ENCODE data around the gene TSN. TPM values are rescaled to one million over a fixed set of nuclear protein-coding genes. Genes with fewer than 3 reads are reported as not detected.
"Not testable (repeated sequence)": the region's sequence is repeated elsewhere in the genome, so short reads cannot be mapped to it uniquely, and the experiment has no call there.

TSN gene
- total RNA-seq, 1 experiment from 2014 or later = 102 TPM

- H3K9ac ChIP-seq (ENCODE audit: extremely low read depth, insufficient read length, low read length) = no peak overlapping the region
- no peaks in the 10 kb centered on the region for H3K9me3 ChIP-seq (ENCODE audit: control insufficient read depth, low read depth, low read length)
- H4K91ac ChIP-seq (ENCODE audit: insufficient read length, low read depth, low read length) = no peak overlapping the region
- H3K4me1 ChIP-seq (ENCODE audit: insufficient read depth, low read length) = no peaks in the 10 kb centered on the region
- H4K5ac ChIP-seq (ENCODE audit: insufficient read length, low read depth, low read length) = no peak overlapping the region
- H3K4ac ChIP-seq (ENCODE audit: low read depth, low read length) = no peak overlapping the region
- no peak overlapping the region for H3K23ac ChIP-seq (ENCODE audit: insufficient read length, low read depth, low read length)
- no peaks in the 10 kb centered on the region for H3K27me3 ChIP-seq (ENCODE audit: insufficient read depth, low read length)
- H3K18ac ChIP-seq (ENCODE audit: insufficient read length, low read depth, low read length) = no peak overlapping the region
- H4K20me1 ChIP-seq (ENCODE audit: control insufficient read depth, insufficient read depth, insufficient read length) = no peaks in the 10 kb centered on the region
- H3K36me3 Mint-ChIP-seq (ENCODE audit: insufficient read depth in 1 of 3, low read depth in 3 of 3) = peaks cover 0 to 21% (median 9%) of the 10 kb centered on the region in 3 experiments; a peak in 5 of 7 replicates
- H3K56ac ChIP-seq (ENCODE audit: insufficient read length, low read depth, low read length) = no peak overlapping the region
- no peak overlapping the region for H2BK15ac ChIP-seq (ENCODE audit: low read depth, low read length)
- no CpG with 5 or more reads among the region's 7 CpGs for WGBS (ENCODE audit: extremely low coverage, insufficient read length, low lambda C conversion rate)
- peak overlapping the region in 1 of 3 experiments; percentile 85; a peak in 1 of 7 replicates for H3K27ac Mint-ChIP-seq
- H2BK120ac ChIP-seq (ENCODE audit: low read depth, low read length, poor library complexity, severe bottlenecking) = no peak overlapping the region
- H3K9me3 Mint-ChIP-seq = peaks cover 8 to 23% of the 10 kb centered on the region in 2 experiments
- H3K79me1 ChIP-seq (ENCODE audit: insufficient read depth, low read depth, low read length, poor library complexity, severe bottlenecking) = no peaks in the 10 kb centered on the region
- H3K23me2 ChIP-seq (ENCODE audit: insufficient read length, low read depth, low read length, poor library complexity, severe bottlenecking) = no peaks in the 10 kb centered on the region
- H3K4me3 Mint-ChIP-seq = no peak overlapping the region
- H3K14ac ChIP-seq (ENCODE audit: insufficient read depth, low read length) = no peak overlapping the region
- H3K27ac ChIP-seq (ENCODE audit: insufficient read length, low read depth, low read length) = no peak overlapping the region
- no peak overlapping the region for H3T11ph ChIP-seq (ENCODE audit: low read length)
- H2BK5ac ChIP-seq (ENCODE audit: insufficient read length, low read length) = no peak overlapping the region
- H2BK12ac ChIP-seq (ENCODE audit: insufficient read length, low read depth, low read length) = no peak overlapping the region
- H2BK20ac ChIP-seq (ENCODE audit: low read depth, low read length, poor library complexity, severe bottlenecking) = no peak overlapping the region
- no peak for DNase-seq
- no peak for TF ChIP-seq CTCF (conservative IDR thresholded peaks at IDR 0.05)
- H3K27me3 Mint-ChIP-seq (ENCODE audit: low read depth) = no peaks in the 10 kb centered on the region; the same call in 1 of the 2 replicates
- no peak overlapping the region for H3K4me2 ChIP-seq (ENCODE audit: insufficient read depth, insufficient read length, low read length)
- H4K8ac ChIP-seq (replicated peaks; ENCODE audit: insufficient read length, low read depth, low read length) = no peak overlapping the region
- no peaks in the 10 kb centered on the region for H3K79me2 ChIP-seq (ENCODE audit: insufficient read depth, low read length)
- H2AFZ ChIP-seq (ENCODE audit: low read length) = no peak overlapping the region
- peaks cover 37 to 46% of the 10 kb centered on the region in 2 experiments for H3K4me1 Mint-ChIP-seq
- no peak overlapping the region for H2AK5ac ChIP-seq (ENCODE audit: insufficient read length, low read length)
These were observed 61.3 kb downstream of the TSN start for GRCh38 chr2:121816797-121817196.

GRCh38 chr2:121817304-121817703, 61.9 kb downstream of the TSN start:
- not testable (repeated sequence) for H3K4me1 ChIP-seq (ENCODE audit: insufficient read depth, low read length); H3K9ac ChIP-seq (ENCODE audit: extremely low read depth, insufficient read length, low read length); DNase-seq; H3K4me3 Mint-ChIP-seq; H3K27me3 Mint-ChIP-seq (ENCODE audit: low read depth); H4K5ac ChIP-seq (ENCODE audit: insufficient read length, low read depth, low read length); H2BK15ac ChIP-seq (ENCODE audit: low read depth, low read length); H3K79me2 ChIP-seq (ENCODE audit: insufficient read depth, low read length); H2BK12ac ChIP-seq (ENCODE audit: insufficient read length, low read depth, low read length); H3K14ac ChIP-seq (ENCODE audit: insufficient read depth, low read length); H2AK5ac ChIP-seq (ENCODE audit: insufficient read length, low read length); H3K23ac ChIP-seq (ENCODE audit: insufficient read length, low read depth, low read length); H3T11ph ChIP-seq (ENCODE audit: low read length); H4K8ac ChIP-seq (replicated peaks; ENCODE audit: insufficient read length, low read depth, low read length); H2BK20ac ChIP-seq (ENCODE audit: low read depth, low read length, poor library complexity, severe bottlenecking); H3K23me2 ChIP-seq (ENCODE audit: insufficient read length, low read depth, low read length, poor library complexity, severe bottlenecking); H2AFZ ChIP-seq (ENCODE audit: low read length); H4K20me1 ChIP-seq (ENCODE audit: control insufficient read depth, insufficient read depth, insufficient read length); H2BK120ac ChIP-seq (ENCODE audit: low read depth, low read length, poor library complexity, severe bottlenecking); H3K4ac ChIP-seq (ENCODE audit: low read depth, low read length); H3K79me1 ChIP-seq (ENCODE audit: insufficient read depth, low read depth, low read length, poor library complexity, severe bottlenecking); H4K91ac ChIP-seq (ENCODE audit: insufficient read length, low read depth, low read length); H3K27ac ChIP-seq (ENCODE audit: insufficient read length, low read depth, low read length); H2BK5ac ChIP-seq (ENCODE audit: insufficient read length, low read length); H3K4me2 ChIP-seq (ENCODE audit: insufficient read depth, insufficient read length, low read length); H3K18ac ChIP-seq (ENCODE audit: insufficient read length, low read depth, low read length); H3K27me3 ChIP-seq (ENCODE audit: insufficient read depth, low read length); H3K9me3 ChIP-seq (ENCODE audit: control insufficient read depth, low read depth, low read length); H3K56ac ChIP-seq (ENCODE audit: insufficient read length, low read depth, low read length)
- Mint-ChIP-seq H3K27ac (peak overlapping the region in 1 of 3 experiments; percentile 80; a peak in 1 of 7 replicates), H3K9me3 (peaks cover 8 to 24% of the 10 kb centered on the region in 2 experiments), H3K4me1 (peaks cover 31 to 43% of the 10 kb centered on the region in 2 experiments), H3K36me3 (ENCODE audit: insufficient read depth in 1 of 3, low read depth in 3 of 3) (peaks cover under 1 to 21% (median 9%) of the 10 kb centered on the region in 3 experiments; a peak in 5 of 7 replicates)
- no CpG with 5 or more reads among the region's 1 CpG for WGBS (ENCODE audit: extremely low coverage, insufficient read length, low lambda C conversion rate)
